ENCODE results near the gene POLR2J3. TPM values are rescaled to one million over a fixed set of nuclear protein-coding genes. Genes with fewer than 3 reads are reported as not detected.
"Not testable (repeated sequence)": the region's sequence is repeated elsewhere in the genome, so short reads cannot be mapped to it uniquely, and the experiment has no call there.

POLR2J3 gene
- total RNA-seq, 1 donor from 2014 or later = 10.4 TPM

GRCh38 chr7:102604431-102605145, 32.2 kb upstream of the POLR2J3 start:
- not testable (repeated sequence) for H3K27me3 ChIP-seq (ENCODE audit: control insufficient read depth, insufficient read depth, low read length); H3K36me3 ChIP-seq (ENCODE audit: control insufficient read depth, insufficient read depth, low read length); DNase-seq (ENCODE audit: low read depth); H3K4me3 ChIP-seq (ENCODE audit: low read depth, low read length)

DNA sequence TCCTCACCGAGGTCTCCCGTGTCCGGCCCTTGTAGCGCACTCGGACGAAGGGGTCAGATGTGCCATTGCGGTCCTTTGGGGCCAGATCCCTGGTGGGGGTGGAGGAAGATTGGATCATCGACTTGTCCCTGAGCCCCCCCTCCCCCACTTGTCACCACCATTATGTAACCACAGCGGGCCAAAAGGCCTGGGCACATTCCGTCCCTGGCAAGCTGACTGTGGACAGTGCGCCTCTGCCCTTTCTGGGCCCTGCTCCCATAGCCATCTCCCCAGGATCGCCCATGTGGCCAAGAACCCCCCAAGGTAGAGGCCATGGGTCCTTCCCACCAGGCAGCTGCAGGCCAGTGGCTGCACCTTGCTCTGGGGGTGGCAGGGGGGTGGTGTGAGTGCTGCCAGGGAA, 29.9 kb upstream of the POLR2J3 start:
- not testable (repeated sequence) for DNase-seq (ENCODE audit: low read depth); H3K4me3 ChIP-seq (ENCODE audit: low read depth, low read length); H3K36me3 ChIP-seq (ENCODE audit: control insufficient read depth, insufficient read depth, low read length); H3K27me3 ChIP-seq (ENCODE audit: control insufficient read depth, insufficient read depth, low read length)

DNA sequence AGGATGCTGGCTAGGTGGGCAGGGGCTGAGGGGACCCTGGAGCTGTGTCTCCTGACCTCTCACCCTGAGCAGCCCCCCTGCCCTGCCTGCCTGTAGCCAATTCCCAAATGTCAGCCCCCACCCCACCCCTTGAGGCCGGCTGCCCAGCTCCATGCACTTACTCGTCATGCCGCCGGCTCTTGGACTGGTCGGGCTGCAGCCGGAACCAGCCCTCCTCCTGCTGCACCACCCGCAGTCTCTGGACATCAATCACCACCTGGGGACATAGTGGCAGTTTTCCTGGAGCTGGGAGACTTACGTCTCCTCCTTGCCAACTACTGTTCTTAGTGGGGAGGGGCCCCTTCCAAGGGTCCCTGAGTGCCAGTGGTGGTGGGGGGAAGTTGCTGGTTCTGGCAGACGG, 27.3 kb upstream of the POLR2J3 start:
- H3K36me3 ChIP-seq (ENCODE audit: control insufficient read depth, insufficient read depth, low read length); H3K4me3 ChIP-seq (ENCODE audit: low read depth, low read length); DNase-seq (ENCODE audit: low read depth); H3K27me3 ChIP-seq (ENCODE audit: control insufficient read depth, insufficient read depth, low read length): not testable (repeated sequence)

DNA sequence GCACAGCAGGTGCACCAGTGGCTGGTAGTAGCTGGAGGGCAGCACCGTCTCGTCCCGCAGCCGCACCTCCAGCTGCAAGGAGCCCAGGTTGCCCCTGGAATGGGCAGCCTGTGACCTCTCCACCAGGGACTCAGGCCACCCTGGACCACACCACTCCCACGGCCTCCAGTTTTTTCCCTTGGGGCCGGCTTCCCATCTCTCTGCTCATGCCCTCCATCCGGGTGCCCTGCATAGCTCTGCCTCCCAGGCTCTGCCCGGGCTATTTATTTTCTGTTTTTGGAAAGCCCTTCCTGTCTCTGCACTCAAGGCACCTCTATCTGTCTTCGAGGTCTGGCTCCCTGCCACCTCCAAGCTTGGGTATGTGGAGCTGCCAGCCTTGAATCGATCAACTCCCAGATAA, 23.7 kb upstream of the POLR2J3 start:
- H3K4me3 ChIP-seq (ENCODE audit: low read depth, low read length); H3K36me3 ChIP-seq (ENCODE audit: control insufficient read depth, insufficient read depth, low read length); H3K27me3 ChIP-seq (ENCODE audit: control insufficient read depth, insufficient read depth, low read length); DNase-seq (ENCODE audit: low read depth): not testable (repeated sequence)

DNA sequence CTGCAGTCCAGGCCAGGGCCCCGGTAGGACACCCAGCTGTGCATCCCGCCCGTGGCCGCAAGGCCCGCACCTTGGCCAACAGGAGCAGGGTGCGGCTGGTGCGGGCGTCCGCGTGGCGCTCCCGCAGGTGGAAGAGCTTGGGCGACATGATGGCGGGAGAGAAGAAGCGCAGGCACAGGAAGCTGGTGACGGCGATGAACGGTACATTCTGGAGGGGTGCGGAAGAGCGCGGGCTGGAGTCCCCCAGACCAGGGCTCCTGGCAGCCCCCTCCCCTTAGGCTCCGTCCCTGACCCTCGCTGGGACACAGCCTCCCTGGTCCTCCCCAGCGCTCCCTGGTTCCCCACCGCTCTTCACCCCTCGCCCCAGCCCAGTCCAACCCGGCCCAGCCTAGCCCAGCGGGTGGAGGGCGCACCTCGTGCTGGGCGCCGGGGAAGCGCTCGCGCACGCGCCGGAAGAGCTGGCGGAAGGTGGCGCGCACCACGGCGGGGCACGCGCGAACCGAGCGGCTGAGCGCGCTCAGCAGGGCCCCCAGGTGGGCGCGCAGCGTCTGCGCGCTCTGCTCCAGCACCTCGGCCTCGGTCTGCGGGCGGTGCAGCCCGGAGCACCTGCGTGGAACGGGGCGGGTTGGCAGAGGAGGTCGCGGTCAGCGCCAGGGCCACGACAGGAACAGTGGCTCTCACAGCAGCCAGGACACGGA, 21.4 kb upstream of the POLR2J3 start:
- H3K36me3 ChIP-seq (ENCODE audit: control insufficient read depth, insufficient read depth, low read length); H3K27me3 ChIP-seq (ENCODE audit: control insufficient read depth, insufficient read depth, low read length); H3K4me3 ChIP-seq (ENCODE audit: low read depth, low read length); DNase-seq (ENCODE audit: low read depth): not testable (repeated sequence)

GRCh38 chr7:102592477-102593019, 20.2 kb upstream of the POLR2J3 start:
- not testable (repeated sequence) for DNase-seq (ENCODE audit: low read depth); H3K4me3 ChIP-seq (ENCODE audit: low read depth, low read length); H3K36me3 ChIP-seq (ENCODE audit: control insufficient read depth, insufficient read depth, low read length); H3K27me3 ChIP-seq (ENCODE audit: control insufficient read depth, insufficient read depth, low read length)

GRCh38 chr7:102589857-102590256, 17.5 kb upstream of the POLR2J3 start:
- not testable (repeated sequence) for H3K36me3 ChIP-seq (ENCODE audit: control insufficient read depth, insufficient read depth, low read length); H3K27me3 ChIP-seq (ENCODE audit: control insufficient read depth, insufficient read depth, low read length); H3K4me3 ChIP-seq (ENCODE audit: low read depth, low read length); DNase-seq (ENCODE audit: low read depth)

GRCh38 chr7:102583495-102583894, 11.1 kb upstream of the POLR2J3 start:
- H3K4me3 ChIP-seq (ENCODE audit: low read depth, low read length); H3K27me3 ChIP-seq (ENCODE audit: control insufficient read depth, insufficient read depth, low read length); H3K36me3 ChIP-seq (ENCODE audit: control insufficient read depth, insufficient read depth, low read length); DNase-seq (ENCODE audit: low read depth): not testable (repeated sequence)

GRCh38 chr7:102581722-102582121, 9.3 kb upstream of the POLR2J3 start:
- H3K4me3 ChIP-seq (ENCODE audit: low read depth, low read length); DNase-seq (ENCODE audit: low read depth); H3K36me3 ChIP-seq (ENCODE audit: control insufficient read depth, insufficient read depth, low read length); H3K27me3 ChIP-seq (ENCODE audit: control insufficient read depth, insufficient read depth, low read length): not testable (repeated sequence)

DNA sequence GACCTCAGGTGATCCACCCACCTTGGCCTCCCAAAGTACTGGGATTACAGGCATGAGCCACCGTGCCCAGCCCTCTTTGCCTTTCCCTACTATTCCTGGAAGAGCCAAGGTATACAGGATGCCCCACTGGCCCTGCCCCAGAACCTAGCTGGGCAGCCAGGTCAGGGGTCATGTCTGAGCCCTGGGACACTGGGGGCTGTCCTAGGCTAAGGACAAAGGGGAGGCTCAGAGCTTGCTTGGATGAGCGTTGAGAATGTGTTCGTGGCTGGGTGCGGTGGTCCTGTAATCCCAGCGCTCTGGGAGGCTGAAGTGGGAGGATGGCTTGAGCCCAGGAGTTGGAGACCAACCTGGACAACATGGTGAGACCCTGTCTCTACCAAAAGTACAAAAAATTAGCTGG, 6.1 kb upstream of the POLR2J3 start:
- not testable (repeated sequence) for DNase-seq (ENCODE audit: low read depth); H3K27me3 ChIP-seq (ENCODE audit: control insufficient read depth, insufficient read depth, low read length); H3K4me3 ChIP-seq (ENCODE audit: low read depth, low read length); H3K36me3 ChIP-seq (ENCODE audit: control insufficient read depth, insufficient read depth, low read length)

DNA sequence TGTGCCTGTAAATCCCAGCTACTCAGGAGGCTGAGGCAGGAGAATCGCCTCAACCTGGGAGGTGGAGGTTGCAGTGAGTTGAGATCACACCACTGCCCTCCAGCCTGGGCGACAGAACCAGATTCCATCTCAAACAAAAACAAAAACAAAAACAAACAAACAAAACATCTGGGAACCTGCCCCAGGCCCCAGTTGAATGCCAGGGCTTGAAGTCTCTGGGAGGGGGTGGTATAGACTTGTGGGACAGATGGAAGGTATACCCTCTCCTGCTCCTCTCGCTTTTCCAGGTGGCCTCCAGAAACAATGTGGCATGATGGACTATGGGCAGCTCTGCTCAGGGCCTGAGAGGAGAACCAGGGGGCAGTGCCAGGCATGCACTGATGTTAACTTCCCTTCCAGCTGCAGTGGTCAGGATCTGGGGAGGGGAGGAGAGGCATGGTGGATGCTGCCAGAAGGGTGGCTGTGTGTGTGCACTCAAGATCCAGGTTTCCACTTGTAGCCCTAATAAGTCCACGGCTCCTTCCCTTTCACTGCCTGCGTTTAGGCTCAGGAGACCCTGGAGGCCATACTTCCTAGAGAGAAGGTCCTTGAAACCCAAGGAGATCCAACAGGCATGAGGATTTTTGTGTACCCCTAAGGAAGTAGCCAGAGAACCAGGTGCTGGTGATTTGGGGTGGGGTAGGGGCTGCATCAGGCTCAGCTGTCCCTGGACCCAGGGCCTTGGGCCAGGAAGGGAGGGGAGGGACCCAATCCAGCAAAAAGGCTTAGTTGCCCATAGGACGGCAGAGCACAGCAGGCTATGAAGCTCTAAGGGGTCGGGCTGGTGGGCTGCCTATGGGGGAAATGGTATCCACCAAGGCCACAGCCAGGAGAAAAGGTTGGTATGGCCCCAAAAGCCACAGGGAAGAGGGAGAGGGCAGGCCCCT, 5.2 kb upstream of the POLR2J3 start:
- H3K4me3 ChIP-seq (ENCODE audit: low read depth, low read length); H3K36me3 ChIP-seq (ENCODE audit: control insufficient read depth, insufficient read depth, low read length); DNase-seq (ENCODE audit: low read depth); H3K27me3 ChIP-seq (ENCODE audit: control insufficient read depth, insufficient read depth, low read length): not testable (repeated sequence)

- not testable (repeated sequence) for H3K36me3 ChIP-seq (ENCODE audit: control insufficient read depth, insufficient read depth, low read length); DNase-seq (ENCODE audit: low read depth); H3K4me3 ChIP-seq (ENCODE audit: low read depth, low read length); H3K27me3 ChIP-seq (ENCODE audit: control insufficient read depth, insufficient read depth, low read length)
These were observed 4.0 kb upstream of the POLR2J3 start for GRCh38 chr7:102576363-102576762.

- not testable (repeated sequence) for H3K36me3 ChIP-seq (ENCODE audit: control insufficient read depth, insufficient read depth, low read length); DNase-seq (ENCODE audit: low read depth); H3K27me3 ChIP-seq (ENCODE audit: control insufficient read depth, insufficient read depth, low read length); H3K4me3 ChIP-seq (ENCODE audit: low read depth, low read length)
These were observed 2.2 kb upstream of the POLR2J3 start for GRCh38 chr7:102574607-102575006.

- H3K27me3 ChIP-seq (ENCODE audit: control insufficient read depth, insufficient read depth, low read length); H3K36me3 ChIP-seq (ENCODE audit: control insufficient read depth, insufficient read depth, low read length); DNase-seq (ENCODE audit: low read depth); H3K4me3 ChIP-seq (ENCODE audit: low read depth, low read length): not testable (repeated sequence)
These were observed 3.8 kb downstream of the POLR2J3 start for GRCh38 chr7:102568620-102569019.

Measured in kidney epithelial cell (primary cell).